ENCODE data around the gene PLA2G15. TPM values are rescaled to one million over a fixed set of nuclear protein-coding genes. Genes with fewer than 3 reads are reported as not detected.

Gene PLA2G15
- total and polyA plus RNA-seq, 12 donors, result 6.0 to 37.1 (median 23.2) TPM

GRCh38 chr16:68276223-68276622 lies 31.1 kb downstream of the PLA2G15 start:
- 57 to 85% (median 71%) methylated on average over 3 of the region's 3 CpGs for WGBS, 4 donors
- peaks cover 29 to 30% of the 10 kb centered on the region in 2 donors for H3K4me1 ChIP-seq (replicated peaks in 1 of 2)
- DNase-seq, result no peak
- H3K27ac ChIP-seq, result peak overlapping the region in 3 of 5 donors; percentile 49 to 57 (median 56)
- no peak for TF ChIP-seq POLR2A (IDR thresholded peaks at IDR 0.05)
- no peak for TF ChIP-seq CTCF (IDR thresholded peaks at IDR 0.05)
- H3K27me3 ChIP-seq, result no peaks in the 10 kb centered on the region
- intact Hi-C loops (cut with DNase I), result no loop called here
- H3K4me3 ChIP-seq, result no peak overlapping the region
- H3K9me3 ChIP-seq (replicated peaks in 1 of 3), result no peaks in the 10 kb centered on the region
- peaks cover 0 to 15% of the 10 kb centered on the region in 2 donors for H3K36me3 ChIP-seq (replicated peaks in 1 of 2)

- H3K36me3 ChIP-seq (replicated peaks in 1 of 2), result peaks cover 0 to 6% of the 10 kb centered on the region in 2 donors
- intact Hi-C loops (cut with DNase I), result no loop called here
- H3K4me3 ChIP-seq, result no peak overlapping the region
- DNase-seq, result no peak
- no peaks in the 10 kb centered on the region for H3K27me3 ChIP-seq
- TF ChIP-seq POLR2A (IDR thresholded peaks at IDR 0.05), result no peak
- TF ChIP-seq CTCF (IDR thresholded peaks at IDR 0.05), result no peak
- no peaks in the 10 kb centered on the region for H3K9me3 ChIP-seq (replicated peaks in 1 of 3)
- peaks cover 17 to 34% of the 10 kb centered on the region in 2 donors for H3K4me1 ChIP-seq (replicated peaks in 1 of 2)
- peak overlapping the region in 2 of 5 donors; percentile 10 to 26 for H3K27ac ChIP-seq
- 84 to 90% (median 88%) methylated on average over 13 of the region's 13 CpGs for WGBS, 4 donors
Measured at GRCh38 chr16:68279726-68280558, 34.8 kb downstream of the PLA2G15 start.

- Histone ChIP-seq H3K36me3 (replicated peaks in 1 of 2) (peaks cover 0 to 6% of the 10 kb centered on the region in 2 donors), H3K27ac (peak overlapping the region in 1 of 5 donors; percentile 27), H3K27me3 (no peaks in the 10 kb centered on the region), H3K4me1 (replicated peaks in 1 of 2) (peaks cover 15 to 35% of the 10 kb centered on the region in 2 donors), H3K9me3 (replicated peaks in 1 of 3) (no peaks in the 10 kb centered on the region), H3K4me3 (no peak overlapping the region)
- intact Hi-C loops (cut with DNase I), result no loop called here
- TF ChIP-seq CTCF (IDR thresholded peaks at IDR 0.05) (no peak), POLR2A (IDR thresholded peaks at IDR 0.05) (no peak)
- no peak for DNase-seq
- 77 to 93% (median 88%) methylated on average over 4 of the region's 4 CpGs for WGBS, 4 donors
Measured at GRCh38 chr16:68281368-68282063, 36.3 kb downstream of the PLA2G15 start.

GRCh38 chr16:68282064-68282452 lies 36.9 kb downstream of the PLA2G15 start:
- Histone ChIP-seq H3K27me3 (no peaks in the 10 kb centered on the region), H3K9me3 (replicated peaks in 1 of 3) (no peaks in the 10 kb centered on the region), H3K27ac (peak overlapping the region in 1 of 5 donors; percentile 27), H3K4me1 (replicated peaks in 1 of 2) (peaks cover 13 to 37% of the 10 kb centered on the region in 2 donors), H3K36me3 (replicated peaks in 1 of 2) (peaks cover 0 to 6% of the 10 kb centered on the region in 2 donors), H3K4me3 (no peak overlapping the region)
- 66 to 91% (median 79%) methylated on average over 4 of the region's 4 CpGs for WGBS, 4 donors
- DNase-seq, result no peak
- TF ChIP-seq CTCF (IDR thresholded peaks at IDR 0.05), result no peak
- no peak for TF ChIP-seq POLR2A (IDR thresholded peaks at IDR 0.05)
- intact Hi-C loops (cut with DNase I), result no loop called here

All from adrenal gland (tissue), 12 donors.